K562 (cell line): Measurements from ENCODE around the gene KCTD16. TPM values are rescaled to one million over a fixed set of nuclear protein-coding genes. Genes with fewer than 3 reads are reported as not detected.

ENCODE experiments used
- ATAC-seq: fragments of 200-7000 bp; cut with Tn5 transposase; 3 replicates; pipeline ENCODE4 v1.9.1; 2020; ENCODE audit warnings: moderate library complexity
- BruUV-seq: library from RNA; stranded (reverse); fragments of 400-500 nt; replicated peaks from 2 replicates; lab custom pipeline; 2021; lab: Mats Ljungman, UMichigan
- CTCF ChIA-PET: fragments of 300-600 bp; formaldehyde crosslinking; extraction: SDS; loops from one replicate; lab custom pipeline; 2021; ENCODE audit warnings: low intra/inter-chr PET ratio; lab: Yijun Ruan, JAX
- POLR2A ChIA-PET: fragments of 300-600, 350-650 bp; sonication (Branson Sonifier 250); formaldehyde crosslinking; extraction: SDS; loops from one replicate; lab custom pipeline; 2021; ENCODE audit warnings: antibody characterized with exemption, inconsistent platforms; lab: Yijun Ruan, JAX
- DNase-seq, 4 experiments: peaks; one replicate each; pipeline versions ENCODE4 v3.0.0 to v3.0.0-alpha.2; 2011 to 2018; ENCODE audit warnings: low spot score in 3 of 4, mixed read lengths in 3 of 4; ENCODE audit errors: extremely low read depth in 1 of 4
- FAIRE-seq: peaks from 2 replicates; lab custom pipeline; 2011; peaks lifted over from hg19 to GRCh38; lab: Jason Lieb, UNC
- H2AFZ ChIP-seq: 2 replicates; pipeline ENCODE4 v1.6.0; 2011; ENCODE audit warnings: low read depth, low read length, control low read depth, inconsistent platforms
- H3K27ac ChIP-seq: fragments of 200-600 bp; 3 replicates; pipeline ENCODE4 v1.8.0; 2011; ENCODE audit warnings: low read depth, mild to moderate bottlenecking, control low read depth, inconsistent platforms, low read length, moderate library complexity, mixed read lengths; ENCODE audit errors: extremely low read depth
- H3K27me3 ChIP-seq, 2 experiments: fragments of 300-600 bp in 1 of 2; 2 replicates in 1 of 2; 3 replicates in 1 of 2; pipeline versions ENCODE4 v1.6.0 to v1.8.0; 2011; ENCODE audit warnings: inconsistent platforms in 2 of 2, low read length in 2 of 2, mild to moderate bottlenecking in 1 of 2, mixed read lengths in 1 of 2, moderate library complexity in 1 of 2; ENCODE audit not compliant: control insufficient read depth in 2 of 2, insufficient read depth in 2 of 2
- H3K36me3 ChIP-seq: fragments of 300-600 bp; 3 replicates; pipeline ENCODE4 v1.8.0; 2011; ENCODE audit warnings: mild to moderate bottlenecking, low read length, inconsistent platforms; ENCODE audit not compliant: control insufficient read depth, insufficient read depth
- H3K4me1 ChIP-seq, 2 experiments: fragments of 200-600 bp in 1 of 2; replicated peaks in 1 of 2; 2 replicates in 1 of 2; 3 replicates in 1 of 2; pipeline versions ENCODE4 v1.5.1 to v1.8.0; 2011; ENCODE audit warnings: inconsistent platforms in 2 of 2, low read length in 2 of 2, mild to moderate bottlenecking in 1 of 2, mixed read lengths in 1 of 2, moderate library complexity in 1 of 2; ENCODE audit not compliant: control insufficient read depth in 2 of 2, insufficient read depth in 2 of 2
- H3K4me2 ChIP-seq: 2 replicates; pipeline ENCODE4 v1.6.1; 2011; ENCODE audit warnings: low read length, control low read depth, inconsistent platforms, mixed read lengths; ENCODE audit not compliant: insufficient read depth
- H3K4me3 ChIP-seq: fragments of 200-600 bp; sonication (generic), shearing (Covaris generic); 2 replicates; pipeline ENCODE4 v1.5.1; 2016; ENCODE audit warnings: control low read depth, inconsistent platforms
- H3K79me2 ChIP-seq: fragments of 200-600 bp; 3 replicates; pipeline ENCODE4 v1.8.0; 2011; ENCODE audit warnings: low read length, inconsistent platforms; ENCODE audit not compliant: control insufficient read depth, insufficient read depth
- H3K9ac ChIP-seq, 2 experiments: 2 replicates each; pipeline versions ENCODE4 v1.6.0 to v1.6.1; 2011; ENCODE audit warnings: low read depth in 2 of 2, low read length in 2 of 2, control low read depth in 1 of 2, inconsistent platforms in 1 of 2, mild to moderate bottlenecking in 1 of 2, mixed read lengths in 1 of 2; ENCODE audit not compliant: insufficient read depth in 1 of 2
- H3K9me1 ChIP-seq: one replicate; pipeline ENCODE4 v1.6.0; 2011; ENCODE audit warnings: inconsistent platforms, mild to moderate bottlenecking, low read length, moderate library complexity; ENCODE audit not compliant: control insufficient read depth, insufficient read depth
- H3K9me3 ChIP-seq: replicated peaks from 2 replicates; pipeline ENCODE4 v1.5.1; 2011; ENCODE audit warnings: low read depth, low read length, inconsistent platforms; ENCODE audit not compliant: control insufficient read depth, insufficient read depth
- H4K20me1 ChIP-seq: replicated peaks from 2 replicates; pipeline ENCODE4 v1.6.1; 2011; ENCODE audit warnings: low read length, inconsistent platforms, mixed read lengths; ENCODE audit not compliant: control insufficient read depth, insufficient read depth
- E2F5 ChIP-seq: sonication (generic); formaldehyde crosslinking; IDR thresholded peaks from 2 replicates; pipeline ENCODE4 v1.8.0; 2022; ENCODE audit warnings: mild to moderate bottlenecking, missing genetic modification reagents
- FOXP1 ChIP-seq: sonication (generic); formaldehyde crosslinking; IDR thresholded peaks from 2 replicates; pipeline ENCODE4 v1.8.0; 2022; ENCODE audit warnings: mild to moderate bottlenecking, missing genetic modification reagents
- HMGXB4 ChIP-seq: sonication (generic); formaldehyde crosslinking; IDR thresholded peaks from 2 replicates; pipeline ENCODE4 v1.8.1; 2023; ENCODE audit warnings: mild to moderate bottlenecking, missing genetic modification reagents
- MNT ChIP-seq, 2 experiments: fragments of 450-650 bp; conservative IDR thresholded peaks; 2 replicates each; pipeline ENCODE4 v1.6.1; 2017; ENCODE audit warnings: mild to moderate bottlenecking in 2 of 2, moderate library complexity in 2 of 2
- MTA2 ChIP-seq: fragments of 450-650 bp; IDR thresholded peaks from 2 replicates; pipeline ENCODE4 v1.6.1; 2016; ENCODE audit warnings: low read depth
- OTX1 ChIP-seq: fragments of 450-650 bp; formaldehyde crosslinking; IDR thresholded peaks from 2 replicates; pipeline ENCODE4 v1.4.0; 2022; ENCODE audit warnings: mild to moderate bottlenecking
- RAD21 ChIP-seq, 2 experiments: fragments of 250-450 bp in 1 of 2; fragments of 450-650 bp in 1 of 2; sonication (Bioruptor Pico) in 1 of 2; formaldehyde crosslinking in 1 of 2; IDR thresholded peaks in 1 of 2; conservative IDR thresholded peaks in 1 of 2; 2 replicates each; pipeline versions ENCODE4 v1.4.0 to v1.8.0; 2020 to 2022; ENCODE audit warnings: mild to moderate bottlenecking in 2 of 2, moderate library complexity in 1 of 2
- RBM22 ChIP-seq: fragments of 200-400 bp; formaldehyde crosslinking; IDR thresholded peaks from 2 replicates; pipeline ENCODE4 v1.6.1; 2018; ENCODE audit warnings: low read length, low read depth; ENCODE audit not compliant: poor library complexity, severe bottlenecking
- RUNX1 ChIP-seq: sonication (generic); IDR thresholded peaks from 2 replicates; pipeline ENCODE4 v1.6.1; 2016; ENCODE audit warnings: antibody characterized with exemption, low read depth
- SMARCA4 ChIP-seq: fragments of 450-650 bp; IDR thresholded peaks from 2 replicates; pipeline ENCODE4 v1.6.1; 2016
- TARDBP ChIP-seq: fragments of 450-650 bp; IDR thresholded peaks from 2 replicates; pipeline ENCODE4 v1.6.1; 2016
- TFAP4 ChIP-seq: sonication (generic); formaldehyde crosslinking; IDR thresholded peaks from 2 replicates; pipeline ENCODE4 v1.8.0; 2022; ENCODE audit warnings: missing genetic modification reagents, mild to moderate bottlenecking, moderate library complexity, borderline replicate concordance
- THRB ChIP-seq: fragments of 450-650 bp; formaldehyde crosslinking; conservative IDR thresholded peaks from 2 replicates; pipeline ENCODE4 v1.4.0; 2022; ENCODE audit warnings: mild to moderate bottlenecking, missing genetic modification characterization
- ZNF778 ChIP-seq: fragments of 450-650 bp; formaldehyde crosslinking; IDR thresholded peaks from 2 replicates; pipeline ENCODE4 v1.4.0; 2020; ENCODE audit warnings: mild to moderate bottlenecking, moderate library complexity
- WGBS: fragments of 100-300 bp; shearing (Covaris generic); methylation state at CpG from one replicate; pipeline ENCODE4 v1.1.6; 2016; ENCODE audit warnings: low coverage, mixed read lengths; ENCODE audit not compliant: insufficient coverage; ENCODE audit errors: missing lambda C conversion rate; 5-methylcytosine and 5-hydroxymethylcytosine counted together
- in situ Hi-C: fragments of 300-500 bp; cut with MboI; formaldehyde crosslinking; loops from 4 replicates; pipeline ENCODE4 v1.15.0; 2018; ENCODE audit warnings: inconsistent platforms, mixed read lengths
- intact Hi-C: fragments of 100-400 bp; cut with micrococcal nuclease; formaldehyde crosslinking; loops from 2 replicates; pipeline ENCODE4 v1.14.2; 2022
- polyA plus RNA-seq, 8 experiments: library from polyadenylated mRNA; depleted of rRNA in 4 of 8; stranded (reverse) in 5 of 8; unstranded in 3 of 8; fragments of >200 nt; fragmentation: Nextera tagmentation in 2 of 8; fragmentation: Illumina TruSeq in 1 of 8; extraction: Ambion mirVana in 2 of 8; extraction: Trizol in 1 of 8; gene quantifications; 2 replicates each; pipeline versions ENCODE4 v1.2.1 to v1.2.3, GENCODE V29; 2011 to 2014; ENCODE audit warnings: inconsistent platforms in 1 of 8, missing spikeins in 1 of 8
- total RNA-seq, 7 experiments: library from RNA; depleted of rRNA in 6 of 7; stranded (reverse); fragments of >200 nt in 6 of 7; fragmentation: Illumina TruSeq in 2 of 7; extraction: Trizol in 2 of 7; gene quantifications; 2 replicates each; pipeline versions ENCODE4 v1.2.1 to v1.2.3, GENCODE V29; 2011 to 2021; ENCODE audit warnings: low replicate concordance in 1 of 7

Gene KCTD16
- total and polyA plus RNA-seq, 9 of the 15 experiments (the other 6 are each of a cell fraction or from before 2014, with no cell fraction given), result 0.04 TPM; not detected in 8

GRCh38 chr5:144352732-144353317, 182.2 kb downstream of the KCTD16 start (continued):
- TF ChIP-seq E2F5 (CRISPR knock-in tag) (no peak), ZNF778 (CRISPR knock-in tag) (no peak), THRB (CRISPR knock-in tag) (no peak), MTA2 (no peak), TARDBP (no peak), OTX1 (CRISPR knock-in tag) (no peak), TFAP4 (CRISPR knock-in tag) (no peak)
- TF ChIP-seq, all 486 proteins: peak for 0

GRCh38 chr5:144356489-144356888, 185.8 kb downstream of the KCTD16 start:
- Histone ChIP-seq H3K9ac (no peak overlapping the region), H4K20me1 (no peaks in the 10 kb centered on the region), H3K4me2 (no peak overlapping the region), H3K4me1 (no peaks in the 10 kb centered on the region), H3K79me2 (no peaks in the 10 kb centered on the region), H3K9me1 (no peaks in the 10 kb centered on the region), H3K27ac (no peak overlapping the region), H3K9me3 (no peaks in the 10 kb centered on the region), H3K27me3 (no peaks in the 10 kb centered on the region), H3K36me3 (no peaks in the 10 kb centered on the region), H3K4me3 (no peak overlapping the region), H2AFZ (no peak overlapping the region)
- no TSS peak for BruUV-seq
- ATAC-seq (no peak), FAIRE-seq (no peak), DNase-seq (no peak)
- 0% methylated on average over 1 of the region's 1 CpG for WGBS
- intact Hi-C loops, result no loop called here
- CTCF ChIA-PET, result no interaction called here
- POLR2A ChIA-PET, result no interaction called here
- in situ Hi-C loops, result no loop called here
- TF ChIP-seq SMARCA4 (no peak), MNT (conservative IDR thresholded peaks at IDR 0.05) (no peak), HMGXB4 (no peak), RBM22 (no peak), FOXP1 (CRISPR knock-in tag) (no peak), RAD21 (CRISPR knock-in tag; conservative IDR thresholded peaks at IDR 0.05 in 1 of 2, IDR thresholded peaks at IDR 0.05 in 1 of 2) (no peak), RUNX1 (no peak)
